HepG2 (cell line): ENCODE data around the gene WDR18. TPM values are rescaled to one million over a fixed set of nuclear protein-coding genes. Genes with fewer than 3 reads are reported as not detected.

Source experiments
- CAMTA2 ChIP-seq: sonication (generic); formaldehyde crosslinking; IDR thresholded peaks from 2 replicates; pipeline ENCODE4 v1.4.0; 2020; ENCODE audit warnings: mild to moderate bottlenecking, missing genetic modification reagents, borderline replicate concordance
- ELF3 ChIP-seq: IDR thresholded peaks from 2 replicates; pipeline ENCODE4 v1.6.1; 2016; ENCODE audit warnings: missing genetic modification reagents, missing compliant biosample characterization
- IRF2 ChIP-seq: IDR thresholded peaks from 2 replicates; pipeline ENCODE4 v1.6.1; 2018; ENCODE audit warnings: missing genetic modification reagents, missing compliant biosample characterization
- ISL2 ChIP-seq: sonication (generic); formaldehyde crosslinking; IDR thresholded peaks from 2 replicates; pipeline ENCODE4 v1.5.0; 2020; ENCODE audit warnings: missing genetic modification reagents
- MXI1 ChIP-seq: IDR thresholded peaks from 3 replicates; pipeline ENCODE4 v1.6.1; 2012; ENCODE audit warnings: low read depth, low read length, inconsistent platforms, borderline replicate concordance
- NFIC ChIP-seq: IDR thresholded peaks from 2 replicates; pipeline ENCODE4 v1.6.1; 2012; ENCODE audit warnings: mild to moderate bottlenecking, low read length, inconsistent platforms
- NFKB2 ChIP-seq: sonication (generic); formaldehyde crosslinking; IDR thresholded peaks from 2 replicates; pipeline ENCODE4 v1.4.0; 2020; ENCODE audit warnings: missing genetic modification reagents, borderline replicate concordance
- SIN3A ChIP-seq: IDR thresholded peaks from 2 replicates; pipeline ENCODE4 v1.6.1; 2011; ENCODE audit warnings: low read depth, mild to moderate bottlenecking, control low read depth, low read length, borderline replicate concordance
- SNAI1 ChIP-seq: sonication (generic); formaldehyde crosslinking; IDR thresholded peaks from 2 replicates; pipeline ENCODE4 v1.5.0; 2020; ENCODE audit warnings: mild to moderate bottlenecking, missing genetic modification reagents, borderline replicate concordance
- TCF12 ChIP-seq, 2 experiments: fragments of 450-650 bp in 1 of 2; sonication (generic) in 1 of 2; formaldehyde crosslinking in 1 of 2; IDR thresholded peaks; 2 replicates each; pipeline versions ENCODE4 v1.6.1 to v1.8.0; 2017 to 2022; ENCODE audit warnings: antibody characterized with exemption in 1 of 2, mild to moderate bottlenecking in 1 of 2, missing genetic modification reagents in 1 of 2, moderate library complexity in 1 of 2
- THAP11 ChIP-seq: IDR thresholded peaks from 2 replicates; pipeline ENCODE4 v1.6.1; 2016; ENCODE audit warnings: missing biosample characterization, missing genetic modification reagents
- ZNF333 ChIP-seq: sonication (generic); formaldehyde crosslinking; IDR thresholded peaks from 2 replicates; pipeline ENCODE4 v1.4.0; 2020; ENCODE audit warnings: mild to moderate bottlenecking, missing genetic modification reagents, borderline replicate concordance
- ZNF335 ChIP-seq: sonication (generic); formaldehyde crosslinking; IDR thresholded peaks from 2 replicates; pipeline ENCODE4 v1.4.0; 2020; ENCODE audit warnings: missing genetic modification reagents
- ZNF350 ChIP-seq: sonication (generic); formaldehyde crosslinking; IDR thresholded peaks from 2 replicates; pipeline ENCODE4 v1.4.0; 2020; ENCODE audit warnings: mild to moderate bottlenecking, low read depth, missing genetic modification reagents, borderline replicate concordance
- ZNF354B ChIP-seq: sonication (generic); formaldehyde crosslinking; IDR thresholded peaks from 2 replicates; pipeline ENCODE4 v1.8.0; 2022; ENCODE audit warnings: mild to moderate bottlenecking, missing genetic modification reagents
- ZNF441 ChIP-seq: sonication (generic); formaldehyde crosslinking; IDR thresholded peaks from 2 replicates; pipeline ENCODE4 v1.7.0; 2021; ENCODE audit warnings: missing genetic modification reagents, borderline replicate concordance
- ZNF484 ChIP-seq: sonication (generic); formaldehyde crosslinking; IDR thresholded peaks from 2 replicates; pipeline ENCODE4 v1.5.1; 2020; ENCODE audit warnings: mild to moderate bottlenecking, low read depth, missing genetic modification reagents, borderline replicate concordance
- ZNF501 ChIP-seq: sonication (generic); formaldehyde crosslinking; IDR thresholded peaks from 2 replicates; pipeline ENCODE4 v1.5.1; 2020; ENCODE audit warnings: mild to moderate bottlenecking, moderate library complexity, missing genetic modification reagents
- ZNF605 ChIP-seq: sonication (generic); formaldehyde crosslinking; IDR thresholded peaks from 2 replicates; pipeline ENCODE4 v1.8.0; 2022; ENCODE audit warnings: mild to moderate bottlenecking, missing genetic modification reagents
- ZNF747 ChIP-seq: sonication (generic); formaldehyde crosslinking; IDR thresholded peaks from 2 replicates; pipeline ENCODE4 v1.8.1; 2023; ENCODE audit warnings: missing genetic modification reagents, mild to moderate bottlenecking, borderline replicate concordance
- polyA plus RNA-seq, 8 experiments: library from polyadenylated mRNA; depleted of rRNA in 3 of 8; stranded (reverse) in 7 of 8; unstranded in 1 of 8; fragments of >200 nt; fragmentation: Illumina TruSeq in 4 of 8; extraction: Trizol in 4 of 8; gene quantifications; 2 replicates each; pipeline versions ENCODE4 v1.2.1 to v1.2.3, GENCODE V29; 2011 to 2016; ENCODE audit warnings: low read depth in 4 of 8, missing spikeins in 1 of 8, mixed read lengths in 1 of 8; ENCODE audit not compliant: insufficient read depth in 1 of 8
- total RNA-seq, 5 experiments: library from RNA; depleted of rRNA; stranded (reverse); fragments of >200 nt; fragmentation: Illumina TruSeq; extraction: Trizol; gene quantifications; 2 replicates each; pipeline ENCODE4 v1.2.3, GENCODE V29; 2016; ENCODE audit warnings: low read depth in 1 of 5
- TF ChIP-seq, protein P1 (sequence below): sonication (generic); formaldehyde crosslinking; IDR thresholded peaks from 2 replicates; pipeline ENCODE4 v1.5.1; 2020; ENCODE audit warnings: missing genetic modification reagents, mild to moderate bottlenecking, borderline replicate concordance
- TF ChIP-seq, protein P2 (sequence below): sonication (generic); formaldehyde crosslinking; IDR thresholded peaks from 2 replicates; pipeline ENCODE4 v1.5.0; 2020; ENCODE audit warnings: mild to moderate bottlenecking, missing genetic modification reagents
- TF ChIP-seq, protein P3 (sequence below): sonication (generic); formaldehyde crosslinking; IDR thresholded peaks from 2 replicates; pipeline ENCODE4 v1.4.0; 2020; ENCODE audit warnings: missing genetic modification reagents

Gene WDR18
- total and polyA plus RNA-seq, 2 of the 13 experiments (the other 11 are each of a cell fraction or from before 2014, with no cell fraction given), result 36.4 to 47.6 TPM

DNA sequence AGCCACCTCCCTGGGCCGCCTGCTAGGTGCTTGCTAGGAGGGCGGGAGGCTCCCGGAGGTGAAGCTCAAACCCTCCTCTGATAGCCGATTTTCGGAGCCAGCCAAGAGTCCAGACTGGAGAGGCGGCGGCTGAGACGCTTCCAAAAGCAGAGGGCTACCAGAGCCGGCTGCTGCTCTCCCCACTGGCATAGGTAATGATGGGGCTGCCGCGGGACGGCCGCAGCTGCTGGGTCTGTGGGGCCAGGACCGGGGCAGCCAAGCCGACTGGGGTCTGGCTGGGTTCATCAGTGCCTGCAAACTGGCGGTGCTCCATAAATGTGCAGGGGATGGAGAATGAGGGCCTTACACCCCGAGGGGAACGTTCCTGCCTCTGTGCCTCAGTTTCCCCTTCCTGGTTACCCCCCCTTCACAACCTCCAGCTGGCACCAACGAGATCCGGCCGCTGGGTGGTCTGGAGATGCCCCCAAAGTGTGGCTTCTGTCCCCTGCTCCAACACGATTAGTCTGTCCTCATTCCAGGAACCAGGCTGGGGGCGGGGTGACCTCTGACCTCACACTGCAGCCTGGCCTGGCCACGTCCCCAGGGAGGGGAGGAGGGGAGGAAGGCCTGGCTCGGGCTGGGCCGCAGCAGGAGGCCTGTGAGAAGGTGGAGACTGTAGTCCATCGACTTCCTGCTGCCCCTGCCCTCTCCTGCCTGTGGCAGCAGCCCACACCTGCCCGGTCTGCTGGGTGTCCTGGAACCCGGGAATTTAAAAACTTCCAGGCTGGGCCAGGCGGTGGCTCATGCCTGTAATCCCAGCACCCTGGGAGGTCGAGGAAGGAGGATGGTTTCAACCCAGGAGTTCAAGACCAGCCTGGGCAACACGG is 3.8 kb upstream of the WDR18 start (continued):
- TF ChIP-seq, protein P1, sequence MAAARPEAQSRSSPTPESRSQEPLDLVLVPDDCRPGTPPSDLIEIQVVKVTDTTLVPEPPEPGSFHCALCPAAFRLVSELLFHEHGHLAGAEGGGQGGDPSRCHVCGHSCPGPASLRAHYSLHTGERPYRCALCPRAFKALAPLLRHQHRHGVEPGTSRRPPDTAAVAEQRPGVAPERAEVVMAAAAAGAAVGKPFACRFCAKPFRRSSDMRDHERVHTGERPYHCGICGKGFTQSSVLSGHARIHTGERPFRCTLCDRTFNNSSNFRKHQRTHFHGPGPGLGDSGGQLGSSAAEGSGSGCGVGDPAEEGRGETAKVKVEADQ (CRISPR knock-in tag), result peak; percentile 41; the same call in 1 of the 2 replicates
- TF ChIP-seq ZNF484 (CRISPR knock-in tag), result no peak
- TF ChIP-seq, protein P2, sequence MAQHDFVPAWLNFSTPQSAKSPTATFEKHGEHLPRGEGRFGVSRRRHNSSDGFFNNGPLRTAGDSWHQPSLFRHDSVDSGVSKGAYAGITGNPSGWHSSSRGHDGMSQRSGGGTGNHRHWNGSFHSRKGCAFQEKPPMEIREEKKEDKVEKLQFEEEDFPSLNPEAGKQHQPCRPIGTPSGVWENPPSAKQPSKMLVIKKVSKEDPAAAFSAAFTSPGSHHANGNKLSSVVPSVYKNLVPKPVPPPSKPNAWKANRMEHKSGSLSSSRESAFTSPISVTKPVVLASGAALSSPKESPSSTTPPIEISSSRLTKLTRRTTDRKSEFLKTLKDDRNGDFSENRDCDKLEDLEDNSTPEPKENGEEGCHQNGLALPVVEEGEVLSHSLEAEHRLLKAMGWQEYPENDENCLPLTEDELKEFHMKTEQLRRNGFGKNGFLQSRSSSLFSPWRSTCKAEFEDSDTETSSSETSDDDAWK (CRISPR knock-in tag), result no peak
- peak; percentile 93 for TF ChIP-seq ZNF501
- TF ChIP-seq TCF12 (IDR thresholded peaks at IDR 0.05), result no peak
- TF ChIP-seq TCF12 (CRISPR knock-in tag; IDR thresholded peaks at IDR 0.05), result no peak; the same call in 1 of the 2 replicates
- no peak for TF ChIP-seq CAMTA2
- TF ChIP-seq ELF3 (CRISPR knock-in tag), result peak; percentile 94
- peak; percentile 86 for TF ChIP-seq ZNF605 (CRISPR knock-in tag)
- TF ChIP-seq ZNF335, result 0 out of 2 replicates have a peak, but pooled peaks have one; percentile 68
- TF ChIP-seq IRF2 (CRISPR knock-in tag), result peak; percentile 95
- TF ChIP-seq, protein P3, sequence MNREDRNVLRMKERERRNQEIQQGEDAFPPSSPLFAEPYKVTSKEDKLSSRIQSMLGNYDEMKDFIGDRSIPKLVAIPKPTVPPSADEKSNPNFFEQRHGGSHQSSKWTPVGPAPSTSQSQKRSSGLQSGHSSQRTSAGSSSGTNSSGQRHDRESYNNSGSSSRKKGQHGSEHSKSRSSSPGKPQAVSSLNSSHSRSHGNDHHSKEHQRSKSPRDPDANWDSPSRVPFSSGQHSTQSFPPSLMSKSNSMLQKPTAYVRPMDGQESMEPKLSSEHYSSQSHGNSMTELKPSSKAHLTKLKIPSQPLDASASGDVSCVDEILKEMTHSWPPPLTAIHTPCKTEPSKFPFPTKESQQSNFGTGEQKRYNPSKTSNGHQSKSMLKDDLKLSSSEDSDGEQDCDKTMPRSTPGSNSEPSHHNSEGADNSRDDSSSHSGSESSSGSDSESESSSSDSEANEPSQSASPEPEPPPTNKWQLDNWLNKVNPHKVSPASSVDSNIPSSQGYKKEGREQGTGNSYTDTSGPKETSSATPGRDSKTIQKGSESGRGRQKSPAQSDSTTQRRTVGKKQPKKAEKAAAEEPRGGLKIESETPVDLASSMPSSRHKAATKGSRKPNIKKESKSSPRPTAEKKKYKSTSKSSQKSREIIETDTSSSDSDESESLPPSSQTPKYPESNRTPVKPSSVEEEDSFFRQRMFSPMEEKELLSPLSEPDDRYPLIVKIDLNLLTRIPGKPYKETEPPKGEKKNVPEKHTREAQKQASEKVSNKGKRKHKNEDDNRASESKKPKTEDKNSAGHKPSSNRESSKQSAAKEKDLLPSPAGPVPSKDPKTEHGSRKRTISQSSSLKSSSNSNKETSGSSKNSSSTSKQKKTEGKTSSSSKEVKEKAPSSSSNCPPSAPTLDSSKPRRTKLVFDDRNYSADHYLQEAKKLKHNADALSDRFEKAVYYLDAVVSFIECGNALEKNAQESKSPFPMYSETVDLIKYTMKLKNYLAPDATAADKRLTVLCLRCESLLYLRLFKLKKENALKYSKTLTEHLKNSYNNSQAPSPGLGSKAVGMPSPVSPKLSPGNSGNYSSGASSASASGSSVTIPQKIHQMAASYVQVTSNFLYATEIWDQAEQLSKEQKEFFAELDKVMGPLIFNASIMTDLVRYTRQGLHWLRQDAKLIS (CRISPR knock-in tag), result peak; percentile 68; the same call in 1 of the 2 replicates
- peak; percentile 78; the same call in 1 of the 2 replicates for TF ChIP-seq NFKB2 (CRISPR knock-in tag)
- TF ChIP-seq ZNF350 (CRISPR knock-in tag), result peak; percentile 94
- peak; percentile 71; the same call in 1 of the 2 replicates for TF ChIP-seq ZNF441 (CRISPR knock-in tag)
- TF ChIP-seq MXI1, result peak; percentile 66; the same call in 1 of the 3 replicates
- TF ChIP-seq ZNF333, result peak; percentile 88; the same call in 1 of the 2 replicates
- TF ChIP-seq THAP11, result peak; percentile 67
- no peak for TF ChIP-seq SIN3A
- TF ChIP-seq ZNF747 (CRISPR knock-in tag), result peak; percentile 77; the same call in 1 of the 2 replicates
- TF ChIP-seq ISL2 (CRISPR knock-in tag), result 0 out of 2 replicates have a peak, but pooled peaks have one; percentile 17
- no peak for TF ChIP-seq ZNF354B (CRISPR knock-in tag)
- TF ChIP-seq SNAI1 (CRISPR knock-in tag), result 0 out of 2 replicates have a peak, but pooled peaks have one; percentile 82
- TF ChIP-seq NFIC, result no peak
